HUDEP-2 (cell line): ENCODE measurements around the gene ACTR10.

Experiments used
- DNase-seq, 76 experiments: peaks; one replicate each; lab custom pipeline; 2025; ENCODE audit not compliant: unreplicated experiment in 76 of 76; lab: John Stamatoyannopoulos, UW

The ACTR10 gene

GRCh38 chr14:58199726-58200479 is at the start of gene ACTR10:
ACTR10 (plus strand) TSS chr14:58200149; CDS start chr14:58200218, 69 bp downstream.
- peak in 75 of 76 experiments; percentile 20 to 90 (median 79) for DNase-seq

DNA sequence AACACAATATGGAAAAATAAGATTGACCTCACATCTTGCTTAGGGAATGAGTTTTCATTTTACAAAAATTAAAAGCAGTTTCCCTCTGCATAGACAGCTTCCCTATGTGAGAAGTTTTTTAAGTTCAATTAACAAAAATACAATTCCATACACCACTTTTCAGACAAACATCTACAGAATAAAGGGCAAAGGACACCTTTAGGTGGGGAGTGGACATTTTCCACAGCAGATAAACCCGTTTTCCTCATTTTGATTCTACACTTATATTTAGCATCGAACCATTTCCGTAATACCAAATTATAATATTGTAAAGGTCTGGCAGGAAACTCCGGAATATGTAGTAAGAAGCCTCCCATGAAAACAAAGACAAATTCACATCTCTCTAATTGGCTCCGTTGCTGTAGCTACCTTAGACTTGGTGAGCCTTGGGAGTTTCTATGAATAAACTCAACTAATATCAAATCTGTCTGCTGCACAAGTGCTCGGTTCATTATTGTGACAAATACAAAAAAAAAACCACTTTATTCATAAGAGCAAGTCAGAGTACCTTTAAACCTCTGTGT is 49.6 kb upstream of the ACTR10 start:
- no peak for DNase-seq

DNA sequence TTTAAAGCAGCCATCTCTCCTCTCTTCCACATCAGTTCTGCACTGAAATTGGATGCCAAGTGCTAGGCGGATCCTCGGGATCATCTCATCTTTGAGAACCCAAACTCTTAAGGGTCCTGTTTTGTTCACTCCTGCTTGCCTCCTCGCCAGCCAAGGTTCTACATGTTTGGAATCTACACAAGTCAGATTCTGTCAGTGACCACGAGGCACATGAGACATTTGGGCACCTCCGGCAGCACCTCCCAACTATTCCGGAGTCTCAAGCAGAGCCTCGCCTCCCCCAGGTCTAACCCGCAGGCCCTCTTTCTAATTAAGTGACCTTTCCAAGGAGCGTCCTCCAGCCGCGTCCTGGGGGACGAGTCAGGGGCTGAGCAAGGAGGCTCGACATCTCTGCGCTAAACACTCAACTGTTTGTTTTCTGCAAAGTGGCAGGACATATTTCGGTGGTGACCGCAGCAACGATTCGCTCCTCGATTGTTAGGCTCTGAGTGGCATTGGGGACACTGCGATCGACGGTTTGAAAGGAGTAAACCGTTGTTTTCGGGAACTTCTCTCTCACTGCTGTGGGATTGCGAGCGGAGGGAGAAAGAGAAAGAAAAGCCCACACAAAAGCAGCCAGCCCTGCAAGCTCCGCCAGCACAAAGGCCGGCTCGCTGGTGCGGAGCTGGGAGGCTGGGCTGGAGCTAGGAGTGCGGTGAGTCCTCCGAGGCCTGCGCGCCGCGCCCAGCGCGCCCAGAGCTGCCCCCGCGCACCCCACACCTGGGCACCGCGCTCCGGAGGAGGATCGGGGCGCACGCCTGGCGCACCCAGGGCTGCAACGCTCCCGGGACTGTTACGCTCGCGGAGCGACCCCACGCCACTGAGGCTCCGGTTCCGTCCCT is 48.6 kb upstream of the ACTR10 start:
- peak in 13 of 76 experiments; percentile 9 to 52 (median 16) for DNase-seq

DNA sequence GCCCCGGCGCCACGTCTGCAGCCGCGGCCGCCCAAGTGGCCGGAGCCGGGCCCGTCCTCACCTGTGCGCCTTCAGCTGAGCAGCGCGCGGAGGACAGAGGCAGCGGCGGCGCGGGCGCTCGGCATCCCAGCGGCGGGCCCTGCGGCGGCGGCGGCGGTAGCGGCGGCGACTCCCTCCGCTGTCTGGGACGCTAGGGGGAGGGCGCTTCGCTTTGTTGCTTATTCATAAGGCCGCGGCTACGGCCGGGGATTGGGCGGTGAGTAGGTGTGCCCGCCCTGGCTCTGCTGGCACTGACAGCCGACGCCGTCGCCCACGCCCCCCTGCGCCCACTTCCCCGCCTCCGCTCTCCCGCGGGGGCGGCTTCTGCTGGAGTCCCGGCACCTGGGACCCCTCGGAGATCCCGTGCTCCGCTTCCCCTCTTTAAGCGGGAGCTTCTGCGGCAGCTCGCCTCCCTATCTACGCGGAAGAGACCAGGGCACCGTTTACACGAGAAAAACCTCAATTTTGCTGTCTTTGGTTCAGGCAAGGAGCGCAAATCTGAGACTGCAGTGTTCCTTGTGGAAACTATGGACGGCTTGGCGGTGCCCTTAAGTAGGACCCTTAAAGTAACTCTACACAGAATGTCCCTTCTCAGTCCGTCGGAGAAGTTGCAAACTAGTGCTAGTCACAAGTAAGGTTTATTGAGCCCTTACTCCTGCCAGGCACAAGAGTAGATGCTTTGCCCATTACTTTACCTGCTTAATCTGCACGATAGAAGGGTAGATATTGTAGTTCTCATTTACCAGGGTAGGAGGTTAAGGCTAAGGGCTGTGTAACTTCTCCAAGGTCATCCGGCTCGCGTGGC is 47.7 kb upstream of the ACTR10 start, which contains the start of gene ARMH4:
TSS of gene ARMH4 (minus strand) at position 200 of the 844 bp plus-strand sequence. CDS start 12,855 bp downstream, outside the sequence.
- peak in 74 of 76 experiments; percentile 13 to 88 (median 73) for DNase-seq

GRCh38 chr14:58160561-58160960 is 39.4 kb upstream of the ACTR10 start:
- no peak for DNase-seq

- DNase-seq = peak in 72 of 76 experiments; percentile 8 to 81 (median 59)
Measured at GRCh38 chr14:58166005-58166983, 33.7 kb upstream of the ACTR10 start.

DNA sequence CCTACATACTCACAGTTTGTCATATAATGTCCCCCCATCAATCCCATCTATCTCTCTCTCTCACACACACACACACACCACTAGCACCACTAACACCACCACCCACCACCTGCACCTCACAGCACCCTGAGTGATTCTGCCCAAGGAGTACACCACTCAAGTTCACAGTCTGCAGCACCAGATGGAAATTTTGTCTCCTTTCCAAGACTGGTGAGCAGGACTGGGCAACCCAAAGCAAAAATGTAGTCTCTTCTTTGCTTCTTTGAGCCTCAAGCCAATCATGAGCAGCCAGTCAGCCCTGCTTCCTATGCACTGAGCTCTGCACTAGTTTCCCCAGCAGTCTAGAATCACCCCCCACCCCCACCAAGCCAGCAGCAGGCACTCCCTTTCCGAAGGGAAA is 32.9 kb upstream of the ACTR10 start:
- no peak for DNase-seq

DNA sequence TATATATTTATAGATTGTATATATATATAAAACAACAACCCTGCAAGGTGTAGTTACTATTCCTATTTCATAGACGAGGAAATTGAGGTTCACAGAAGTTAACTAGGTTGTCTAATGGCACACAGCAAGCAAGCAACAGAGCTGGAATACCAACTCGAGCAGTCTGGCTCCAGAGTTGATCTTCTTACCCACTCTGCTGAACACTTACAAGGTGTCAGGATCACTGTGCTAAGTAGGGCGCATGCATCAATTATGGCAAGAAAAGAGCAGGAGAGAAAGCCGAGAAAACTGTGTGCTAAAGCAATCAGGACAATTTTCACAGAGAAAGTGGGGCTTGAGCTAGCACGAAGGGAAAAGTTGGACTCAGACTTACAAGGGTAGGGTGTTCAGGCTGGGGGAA is 32.1 kb upstream of the ACTR10 start:
- DNase-seq = no peak

DNA sequence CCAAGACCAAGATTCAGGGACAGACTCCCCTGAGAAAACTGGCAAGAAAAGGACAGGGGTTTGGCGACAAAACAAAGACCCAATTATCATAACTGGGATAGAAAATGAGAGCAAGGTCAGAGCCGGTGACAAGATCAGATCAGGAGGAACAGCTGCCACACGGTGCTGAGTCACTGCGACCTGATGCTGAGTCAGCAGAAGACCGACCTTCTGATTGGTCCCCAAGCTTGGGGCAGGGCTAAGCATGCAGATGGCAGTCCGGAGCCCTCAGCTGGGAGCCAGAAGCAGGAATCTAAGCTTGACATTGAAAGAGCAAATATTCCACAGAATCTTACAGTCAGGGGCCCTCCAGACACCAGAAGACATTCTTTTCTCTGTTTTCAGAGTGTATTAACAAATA is 28.9 kb upstream of the ACTR10 start:
- peak in 73 of 76 experiments; percentile 39 to 92 (median 81) for DNase-seq

GRCh38 chr14:58177125-58177524 is 22.8 kb upstream of the ACTR10 start:
- no peak for DNase-seq

- no peak for DNase-seq
Measured at GRCh38 chr14:58189176-58189575, 10.8 kb upstream of the ACTR10 start.

GRCh38 chr14:58191763-58192601 is 8.0 kb upstream of the ACTR10 start:
- DNase-seq = no peak

DNA sequence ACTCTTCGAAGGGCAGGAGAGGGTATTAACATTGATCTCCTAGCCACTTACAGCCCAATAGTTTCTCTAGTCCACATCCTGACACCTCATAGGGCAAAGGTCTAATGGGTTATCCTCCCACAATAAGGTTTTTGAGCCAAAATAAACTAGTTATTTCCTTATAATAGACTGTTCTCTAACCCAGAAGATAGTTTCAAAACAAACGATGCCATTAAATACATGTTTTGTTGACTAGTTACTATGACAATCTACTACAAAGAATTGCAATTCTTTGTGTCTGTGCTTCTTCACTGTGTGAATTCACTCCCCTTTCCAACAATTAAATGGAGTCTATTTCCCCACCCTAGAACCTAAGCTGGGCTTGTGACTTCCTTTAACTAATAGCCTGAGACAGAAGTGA is 6.4 kb upstream of the ACTR10 start:
- DNase-seq = no peak

DNA sequence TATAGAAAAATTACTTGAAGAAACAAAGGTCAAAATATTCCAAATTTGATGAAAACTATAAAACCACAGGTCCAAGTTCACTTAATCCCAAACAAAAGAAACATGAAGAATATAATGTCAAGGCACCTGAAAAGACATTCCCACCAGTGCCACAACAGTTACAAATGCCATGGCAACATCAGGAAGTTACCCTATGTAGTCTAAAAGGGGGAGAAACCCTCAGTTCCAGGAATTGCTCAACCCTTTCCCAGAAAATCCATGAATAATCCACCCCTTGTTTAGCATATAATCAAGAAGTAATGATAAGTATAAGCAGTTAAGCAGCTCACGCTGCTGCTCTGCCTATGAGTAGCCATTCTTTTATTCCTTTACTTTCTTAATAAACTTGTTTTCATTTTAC is 3.8 kb upstream of the ACTR10 start:
- no peak for DNase-seq

DNA sequence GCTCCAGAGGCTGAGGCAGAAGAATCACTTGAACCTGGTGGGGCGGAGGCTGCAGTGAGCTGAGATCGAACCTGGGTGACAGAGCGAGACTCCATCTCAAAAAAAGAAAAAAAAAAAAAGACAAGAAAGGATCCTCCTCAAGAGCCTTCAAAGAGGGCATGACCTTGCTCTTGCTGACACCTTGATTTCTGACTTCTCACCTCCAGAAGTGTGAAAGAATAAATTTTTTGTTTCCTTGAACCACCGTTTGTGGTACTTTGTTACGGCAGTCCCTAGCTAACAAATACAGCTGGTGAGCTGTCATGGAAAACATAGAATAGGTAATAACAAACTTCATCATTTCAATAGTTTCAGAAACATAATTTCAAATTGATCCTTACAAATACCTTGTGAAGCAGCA is 1.9 kb upstream of the ACTR10 start:
- no peak for DNase-seq

- no peak for DNase-seq
Measured at GRCh38 chr14:58200480-58200841, 512 bp downstream of the ACTR10 start.

- peak in 1 of 76 experiments; percentile 11 for DNase-seq
Measured at GRCh38 chr14:58200846-58201245, 897 bp downstream of the ACTR10 start.

GRCh38 chr14:58213176-58213575 is 13.2 kb downstream of the ACTR10 start:
- DNase-seq = no peak
